Stimulated activated CD4-positive, alpha-beta T cell treated with anti-CD3 and anti-CD28 coated beads, Interleukin-2, amount 100 ng/mL, for 48 hours (primary cell): ENCODE data around the gene PCYT2.

Experiments
- DNase-seq, 2 donors: peaks; one replicate each; pipeline ENCODE4 v3.0.0-alpha.2; 2020

PCYT2 gene

DNA sequence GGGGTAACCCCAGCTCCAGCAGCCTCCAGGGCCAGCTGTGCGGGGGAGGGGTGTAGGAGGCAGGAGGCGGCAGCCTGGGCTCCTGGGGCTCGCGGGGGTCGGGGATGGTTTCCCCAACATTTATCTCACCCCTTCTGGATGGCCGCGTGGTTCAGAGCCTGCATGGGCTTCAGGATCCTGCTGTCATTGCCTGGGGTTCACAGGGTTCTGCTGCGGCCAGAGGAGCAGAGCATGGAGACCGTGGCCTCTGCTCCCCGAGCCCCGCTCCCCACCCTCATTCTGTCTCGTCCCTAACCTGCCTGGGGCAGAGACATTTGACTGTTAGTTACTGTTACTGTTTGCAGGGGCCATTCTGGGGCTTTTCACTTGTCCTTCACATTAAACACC lies 31.0 kb upstream of the PCYT2 start:
- no peak for DNase-seq

DNA sequence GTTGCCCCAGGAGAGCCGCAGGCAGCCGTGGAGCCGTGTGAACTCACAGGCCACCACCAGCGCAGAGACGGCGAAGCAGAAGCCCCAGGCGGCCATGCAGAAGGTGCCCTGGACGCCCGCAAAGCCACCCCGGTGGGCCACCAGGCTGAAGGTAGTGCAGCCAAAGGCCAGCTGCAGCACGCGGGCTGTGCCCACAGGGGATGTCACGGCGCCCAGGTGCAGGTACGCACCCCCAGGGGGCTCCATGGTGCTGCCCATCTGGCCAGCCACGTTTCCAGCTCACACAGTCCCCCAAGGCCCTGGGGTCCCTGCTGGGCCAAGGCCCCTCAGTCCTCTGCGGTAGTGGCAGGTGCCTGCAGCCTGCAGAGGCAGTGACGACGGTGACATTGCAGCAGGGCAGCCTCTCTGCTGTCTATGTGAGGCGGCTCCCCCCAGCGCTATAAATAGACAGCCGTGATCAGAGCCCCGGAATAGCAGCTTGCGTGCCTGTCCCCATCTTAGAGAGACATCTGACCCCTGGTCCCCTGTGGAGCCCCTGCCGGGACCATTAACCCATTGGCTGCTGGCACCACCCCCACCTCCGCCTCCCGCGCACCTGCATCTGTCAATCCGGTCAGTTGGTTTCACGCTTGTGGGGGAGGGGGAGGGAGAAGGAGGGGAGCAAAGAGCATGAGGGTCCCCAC lies 30.4 kb upstream of the PCYT2 start:
- no peak for DNase-seq

DNA sequence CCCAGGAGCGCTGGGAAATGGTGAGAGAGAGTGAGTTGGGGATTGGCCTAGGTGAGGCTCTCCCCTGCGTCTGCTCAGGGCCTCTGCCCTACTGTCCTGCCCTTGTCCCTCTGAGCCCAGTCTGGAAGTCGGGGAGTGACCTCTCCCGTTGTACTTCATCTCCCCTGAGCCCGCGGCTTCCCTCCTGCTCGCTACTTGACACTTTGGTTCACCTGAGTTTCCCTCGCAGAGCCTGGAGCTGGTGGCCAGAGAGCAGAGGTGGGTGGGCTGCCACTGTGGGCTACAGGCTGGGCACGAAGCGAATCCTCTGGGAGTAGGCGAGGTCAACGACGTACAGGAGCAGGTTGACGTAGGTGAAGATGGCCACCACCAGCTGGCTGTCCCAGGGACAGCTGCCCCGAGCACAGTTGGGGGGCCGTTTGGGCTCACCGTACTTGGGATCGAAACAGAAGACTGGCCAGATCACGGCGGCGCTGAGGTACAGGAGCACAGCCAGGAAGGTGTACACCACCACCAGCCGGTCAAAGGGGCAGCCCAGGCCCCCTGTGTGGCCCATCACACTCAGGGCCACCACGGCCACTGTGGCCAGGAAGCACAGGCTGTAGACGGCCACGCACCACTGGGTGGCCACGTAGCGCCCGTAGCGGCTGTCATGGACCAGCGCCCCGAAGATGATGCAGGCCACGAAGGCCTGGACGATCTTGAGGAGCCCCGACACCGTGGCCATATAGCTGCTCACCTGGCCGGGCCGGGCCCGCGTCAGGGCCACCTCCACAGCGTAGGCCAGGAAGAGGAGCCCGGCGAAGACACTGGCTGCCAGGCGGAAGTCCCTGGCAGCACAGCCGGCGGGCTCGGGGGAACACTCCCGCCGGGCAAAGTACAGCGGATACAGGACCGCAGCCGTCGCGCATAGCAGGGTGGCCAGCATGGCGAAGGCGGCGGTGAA lies 29.6 kb upstream of the PCYT2 start:
- no peak for DNase-seq

DNA sequence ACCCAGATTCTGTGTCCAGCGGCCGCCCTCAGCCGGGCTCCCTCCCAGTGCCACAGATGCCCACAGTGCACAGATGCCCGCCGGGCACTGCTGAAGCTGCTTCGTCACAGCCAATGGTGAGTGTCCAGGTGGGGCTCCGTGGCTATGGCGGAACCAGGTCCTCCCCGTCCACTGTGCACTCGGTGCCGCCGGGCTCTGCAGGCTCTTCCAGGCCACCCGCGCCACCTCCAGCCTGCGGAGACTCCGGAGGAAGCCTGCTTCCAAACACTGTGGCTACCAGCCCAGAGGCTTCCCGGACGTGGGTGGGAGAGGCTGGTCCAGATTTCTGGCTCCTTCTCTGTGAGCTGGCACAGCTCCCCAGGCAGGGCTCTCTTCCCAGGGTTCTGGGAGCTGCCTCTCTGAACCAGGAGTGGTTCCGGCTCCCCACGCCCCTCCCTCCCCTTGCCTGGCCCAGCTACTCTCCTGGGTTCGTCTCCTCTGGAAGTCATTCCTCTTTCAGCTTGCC lies 28.7 kb upstream of the PCYT2 start:
- DNase-seq, result no peak

DNA sequence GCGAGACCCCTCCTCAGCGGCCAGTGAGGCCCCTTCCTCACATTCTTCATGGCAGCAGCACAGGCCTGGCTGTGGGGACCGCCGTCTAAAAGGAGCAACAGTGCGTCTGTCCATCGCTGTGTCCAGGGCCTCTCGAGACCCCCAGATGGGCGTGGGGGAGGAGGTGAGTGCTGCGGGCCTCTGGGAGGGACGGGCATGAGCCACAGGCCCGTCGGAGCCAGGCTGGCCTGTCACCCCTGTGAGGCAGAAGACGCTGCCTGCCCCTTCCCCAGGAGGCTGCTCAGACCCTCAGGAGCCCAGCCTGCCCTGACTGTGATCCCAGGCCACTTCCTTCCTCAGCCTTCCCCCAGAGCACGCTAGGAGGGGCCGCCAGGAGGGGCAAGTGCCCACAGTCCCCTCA lies 28.0 kb upstream of the PCYT2 start:
- no peak for DNase-seq

DNA sequence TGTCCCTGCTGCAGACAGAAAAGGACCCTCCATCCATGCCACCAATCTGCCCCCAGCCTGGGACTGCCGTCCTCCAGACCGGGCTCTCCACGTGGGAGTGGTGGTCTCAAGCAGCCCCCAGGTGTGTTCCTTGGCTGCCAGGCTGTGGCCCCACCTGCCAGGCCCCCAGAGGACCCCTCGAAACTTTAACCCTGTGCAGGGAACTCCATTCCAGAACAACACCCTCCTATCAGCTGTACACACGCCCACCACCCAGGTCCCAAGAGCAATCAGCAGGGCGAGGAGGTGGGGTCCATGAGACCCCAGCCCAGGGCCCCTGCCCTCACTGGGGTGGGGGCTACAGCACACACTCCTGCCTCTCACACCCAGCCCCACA lies 24.5 kb upstream of the PCYT2 start:
- no peak for DNase-seq

DNA sequence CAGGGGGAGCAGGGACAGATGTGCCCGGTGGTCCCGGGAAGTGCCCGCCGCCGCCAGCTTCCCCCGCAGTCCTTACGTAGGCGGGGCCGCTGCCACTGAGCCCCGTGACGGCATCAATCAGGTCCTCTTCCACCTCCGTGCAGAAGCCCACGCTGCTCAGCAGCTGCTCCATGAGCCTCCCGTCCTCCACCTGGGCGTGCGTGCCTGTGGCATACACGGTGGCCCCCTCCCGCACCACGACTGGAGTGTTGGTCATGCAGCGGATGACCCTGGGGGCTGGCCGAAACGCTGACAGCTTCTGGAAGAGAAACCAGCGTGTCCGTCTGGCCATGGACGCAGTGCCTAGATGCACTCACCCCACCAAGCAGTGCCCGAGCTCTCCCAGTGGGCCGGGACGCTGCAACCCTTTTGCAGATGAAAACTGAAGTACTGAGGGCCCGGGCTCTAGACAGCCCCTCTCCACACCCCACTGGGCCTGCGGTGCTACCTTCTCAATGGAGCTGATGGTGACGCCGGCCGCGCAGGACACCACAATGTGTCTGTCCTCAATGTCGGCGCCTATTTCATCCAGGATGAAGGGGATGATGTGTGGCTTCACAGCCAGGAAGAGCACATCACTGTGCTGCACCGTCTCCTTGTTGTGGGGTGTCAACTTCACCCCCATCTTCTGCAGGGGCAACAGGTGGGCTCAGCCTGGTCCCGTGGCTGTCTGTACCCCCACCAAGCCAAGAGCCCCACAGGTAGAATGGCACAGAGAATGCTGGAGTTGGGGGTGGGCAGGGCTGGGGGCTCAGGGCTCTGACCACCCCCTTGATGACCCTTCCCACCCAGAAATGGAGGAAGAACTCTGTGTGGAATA lies 23.9 kb upstream of the PCYT2 start:
- no peak for DNase-seq

DNA sequence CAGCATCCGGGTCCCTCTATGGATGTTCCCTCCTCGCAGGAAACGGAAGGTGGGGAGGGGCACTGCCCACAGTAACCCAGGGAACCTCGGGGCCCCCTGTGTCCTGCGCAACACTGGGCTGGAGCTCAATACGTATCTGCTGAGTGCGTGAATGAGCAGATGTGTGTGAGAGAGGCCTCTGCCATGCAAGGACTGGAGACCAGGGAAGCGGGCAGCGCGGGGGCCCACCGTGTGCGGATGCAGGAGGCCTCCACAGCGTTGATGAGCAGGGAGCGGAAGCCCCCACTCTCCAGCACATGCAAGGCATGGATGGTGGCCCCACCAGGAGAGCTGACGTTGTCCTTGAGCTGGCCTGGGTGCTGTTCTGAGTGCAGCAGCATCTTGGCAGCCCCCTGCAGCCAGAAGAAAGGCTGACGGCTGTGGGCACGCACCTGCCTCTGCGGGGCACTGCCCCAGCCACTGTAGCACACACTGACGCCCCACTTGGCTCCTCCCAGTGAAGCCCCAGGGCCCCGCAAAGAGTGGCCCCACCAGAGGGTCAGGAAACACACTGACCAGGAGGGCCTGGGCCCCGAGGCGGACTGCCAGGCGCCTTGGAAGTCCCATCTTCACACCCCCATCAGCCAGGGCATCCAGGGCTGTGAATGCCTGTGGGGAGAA lies 23.0 kb upstream of the PCYT2 start:
- no peak for DNase-seq

DNA sequence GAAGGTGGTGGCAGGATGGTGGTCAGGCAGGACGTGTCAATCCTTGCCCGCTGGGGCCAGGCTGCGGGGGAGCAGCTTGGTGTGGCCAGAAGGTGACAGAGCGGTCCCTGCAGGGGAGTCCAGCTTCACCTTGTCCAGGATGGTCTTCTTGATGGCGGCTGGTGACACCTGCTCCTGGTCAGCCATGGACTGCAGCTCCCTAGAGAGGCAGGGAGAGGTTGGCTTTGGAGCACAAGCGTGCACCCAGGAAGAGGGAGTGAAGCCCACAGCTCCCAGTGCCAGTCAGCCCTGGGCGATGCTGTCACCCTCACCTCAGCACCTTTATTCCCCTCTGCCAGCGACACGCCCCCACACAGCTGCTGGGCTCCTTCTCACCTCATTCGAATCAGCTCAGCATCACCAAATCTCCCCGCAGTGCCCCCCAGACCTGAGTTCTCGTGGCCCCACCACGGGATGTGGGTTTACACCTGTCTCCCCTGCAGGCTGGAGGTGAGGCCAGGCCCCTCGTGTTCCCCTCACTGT lies 22.0 kb upstream of the PCYT2 start:
- DNase-seq, result no peak

DNA sequence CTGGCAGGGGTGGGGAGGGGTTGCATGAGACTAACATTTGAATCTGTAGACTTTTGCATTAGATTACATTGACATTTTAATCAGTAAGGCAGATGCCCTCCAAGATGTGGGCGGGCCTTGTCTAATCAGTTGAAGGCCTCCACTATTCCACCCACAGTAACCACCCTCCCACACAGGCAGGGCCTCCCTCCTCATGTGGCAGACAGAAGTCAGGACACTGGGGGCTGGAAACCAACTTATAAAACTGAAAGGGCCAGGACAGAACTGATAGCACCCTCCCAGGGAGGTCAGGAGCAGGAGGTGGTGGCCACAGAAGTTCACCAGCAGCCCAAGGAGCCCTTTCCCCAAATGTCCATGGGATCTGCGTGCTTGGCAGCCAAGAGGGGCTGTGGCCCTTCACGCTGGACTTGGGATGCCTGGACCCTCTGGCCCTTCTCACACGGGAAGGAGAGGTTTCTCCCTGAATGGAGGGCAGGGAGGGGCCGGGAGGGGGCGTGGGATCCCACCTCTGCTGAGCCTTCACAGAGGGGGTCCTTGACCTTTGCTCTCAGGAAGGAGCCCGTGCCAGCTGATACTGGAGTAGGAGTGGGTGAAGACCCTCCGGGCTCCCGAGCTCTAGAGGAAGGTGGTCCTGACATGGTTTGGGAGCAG lies 21.3 kb upstream of the PCYT2 start:
- DNase-seq, result no peak

DNA sequence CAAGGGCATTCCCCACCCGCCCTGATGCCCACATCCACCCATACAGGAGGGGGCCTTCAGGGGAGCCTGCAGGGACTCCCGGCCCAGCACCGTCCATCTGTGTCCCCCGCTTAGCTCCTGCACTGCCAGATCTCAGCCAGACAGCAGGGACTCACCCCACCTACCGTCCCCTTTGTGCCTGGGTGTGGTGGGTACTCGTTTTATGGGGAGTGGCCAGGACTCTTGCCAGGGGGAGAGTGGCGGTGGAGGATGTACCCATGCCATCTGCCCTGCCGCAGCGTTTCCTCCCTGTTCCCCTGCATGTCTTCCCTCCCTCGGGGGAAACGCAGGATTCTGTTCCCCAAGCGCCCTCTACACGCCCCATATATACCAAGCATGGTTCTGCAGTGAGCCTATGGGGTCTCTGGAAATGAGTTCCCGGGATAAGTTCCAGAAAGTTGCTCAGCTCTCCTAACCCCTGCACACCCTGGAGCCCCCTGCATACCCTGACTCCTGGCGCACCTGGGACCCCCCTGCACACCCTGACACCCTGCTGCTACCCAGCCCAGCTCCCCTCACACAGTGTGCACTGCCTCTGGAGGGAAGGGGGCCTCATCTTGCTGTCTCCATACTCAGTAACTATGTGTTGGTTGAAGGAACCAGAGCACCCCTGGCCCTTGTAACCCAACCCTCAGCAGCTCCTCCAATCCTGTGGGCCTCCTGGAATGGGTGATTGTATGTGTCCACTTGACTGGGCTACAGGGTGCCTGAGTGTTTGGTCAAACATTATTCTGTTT lies 20.5 kb upstream of the PCYT2 start:
- DNase-seq, result no peak

DNA sequence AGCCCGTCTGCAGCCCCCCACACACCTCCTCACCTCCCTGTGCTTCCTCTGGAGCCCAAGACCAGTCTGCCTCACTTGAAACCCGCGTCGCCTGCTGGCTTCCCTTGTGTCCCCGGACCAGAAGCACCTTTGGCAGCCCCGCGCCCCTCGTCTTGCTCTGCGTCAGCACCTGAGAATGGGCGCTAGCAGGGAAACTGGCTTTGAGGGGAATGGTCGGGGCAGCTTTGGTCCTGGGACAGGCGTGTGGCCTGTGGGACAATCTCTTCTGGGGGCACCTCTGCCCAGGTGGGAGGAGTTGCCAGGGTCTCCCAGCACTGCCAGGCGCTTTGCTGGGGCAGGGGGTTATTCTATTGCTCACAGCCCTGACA lies 20.0 kb upstream of the PCYT2 start:
- DNase-seq, result no peak

DNA sequence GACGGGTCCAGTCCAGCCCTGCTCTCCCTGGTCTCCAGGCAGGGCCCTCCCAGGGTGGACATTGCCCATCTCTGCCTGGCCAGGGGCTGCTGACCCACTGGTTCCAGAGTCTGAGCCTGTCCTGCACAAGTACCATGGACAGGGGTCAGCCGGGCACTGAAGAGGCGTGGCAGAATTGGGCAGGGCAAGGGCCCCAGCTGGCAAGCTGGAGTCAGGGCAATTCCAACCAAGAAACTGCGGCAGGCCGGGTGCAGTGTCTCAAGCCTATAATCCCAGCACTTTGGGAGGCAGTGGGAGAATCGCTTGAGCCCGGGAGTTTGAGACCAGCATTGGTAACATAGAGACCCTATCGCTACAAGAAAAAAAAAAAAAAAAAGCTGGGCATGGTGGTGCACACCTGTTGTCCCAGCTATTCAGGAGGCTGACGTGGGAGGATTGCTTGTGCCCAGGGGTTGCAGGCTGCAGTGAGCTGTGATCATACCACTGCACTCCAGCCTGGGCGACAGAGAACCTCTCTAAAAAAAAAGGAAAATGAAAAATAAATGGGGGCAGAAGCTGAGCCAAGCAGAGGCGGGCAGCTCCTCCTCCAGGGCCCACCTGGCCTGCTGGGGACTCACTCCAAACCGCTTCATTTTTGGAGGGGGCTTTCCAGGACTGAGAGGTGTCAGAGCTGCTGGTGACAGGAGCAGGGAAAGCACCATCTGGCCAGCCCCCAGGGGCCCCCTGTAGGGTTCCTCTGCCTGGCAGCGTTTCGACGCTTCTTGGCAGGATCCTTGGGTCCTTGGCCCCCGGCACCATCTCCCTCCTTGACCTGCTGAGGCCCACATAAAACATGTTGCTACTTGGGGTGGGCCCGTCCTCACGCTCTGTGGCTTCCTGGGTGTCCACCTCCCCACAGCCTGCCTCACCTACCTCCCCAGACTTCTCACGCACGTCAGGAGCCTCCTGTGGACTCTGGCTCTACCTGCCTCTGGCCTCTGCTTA lies 19.2 kb upstream of the PCYT2 start:
- DNase-seq, result no peak

DNA sequence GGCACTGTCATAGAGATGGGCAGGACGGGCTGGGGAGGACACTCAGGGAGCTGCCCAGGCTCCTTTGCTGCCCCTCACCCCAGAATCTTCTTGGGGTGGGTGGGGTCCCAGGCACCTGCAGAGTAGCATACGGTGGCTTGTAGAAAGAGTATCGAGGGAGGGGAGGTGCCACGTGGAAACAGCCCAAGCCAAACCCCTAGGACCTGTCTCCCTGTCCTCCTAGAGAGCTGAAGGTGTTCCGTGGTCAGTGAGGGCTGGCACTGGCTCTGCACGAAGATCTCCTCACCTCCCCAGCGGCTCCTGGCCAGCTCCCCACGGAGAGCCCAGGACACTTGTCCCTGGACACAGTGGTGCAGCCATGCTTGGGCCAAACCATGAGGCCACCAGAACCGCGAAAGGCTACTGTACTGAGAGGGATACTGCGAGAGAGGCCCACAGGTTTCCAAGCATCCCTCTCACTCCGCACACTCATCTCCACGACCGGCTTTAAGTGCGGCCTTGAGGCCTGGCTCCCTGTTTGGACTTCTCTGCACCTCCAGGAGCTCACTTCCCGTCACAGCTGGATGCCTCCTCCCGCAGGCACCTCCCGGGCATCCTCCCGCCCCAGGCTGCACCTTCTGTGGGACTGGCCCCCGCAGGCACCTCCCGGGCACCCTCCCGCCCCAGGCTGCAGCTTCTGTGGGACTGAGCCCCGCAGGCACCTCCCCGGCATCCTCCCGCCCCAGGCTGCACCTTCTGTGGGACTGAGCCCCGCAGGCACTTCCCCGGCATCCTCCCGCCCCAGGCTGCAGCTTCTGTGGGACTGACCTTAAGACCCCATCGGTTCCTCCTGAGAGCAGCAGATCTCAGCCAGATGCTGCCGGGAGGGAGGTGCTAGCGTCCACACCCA lies 18.3 kb upstream of the PCYT2 start:
- no peak for DNase-seq

DNA sequence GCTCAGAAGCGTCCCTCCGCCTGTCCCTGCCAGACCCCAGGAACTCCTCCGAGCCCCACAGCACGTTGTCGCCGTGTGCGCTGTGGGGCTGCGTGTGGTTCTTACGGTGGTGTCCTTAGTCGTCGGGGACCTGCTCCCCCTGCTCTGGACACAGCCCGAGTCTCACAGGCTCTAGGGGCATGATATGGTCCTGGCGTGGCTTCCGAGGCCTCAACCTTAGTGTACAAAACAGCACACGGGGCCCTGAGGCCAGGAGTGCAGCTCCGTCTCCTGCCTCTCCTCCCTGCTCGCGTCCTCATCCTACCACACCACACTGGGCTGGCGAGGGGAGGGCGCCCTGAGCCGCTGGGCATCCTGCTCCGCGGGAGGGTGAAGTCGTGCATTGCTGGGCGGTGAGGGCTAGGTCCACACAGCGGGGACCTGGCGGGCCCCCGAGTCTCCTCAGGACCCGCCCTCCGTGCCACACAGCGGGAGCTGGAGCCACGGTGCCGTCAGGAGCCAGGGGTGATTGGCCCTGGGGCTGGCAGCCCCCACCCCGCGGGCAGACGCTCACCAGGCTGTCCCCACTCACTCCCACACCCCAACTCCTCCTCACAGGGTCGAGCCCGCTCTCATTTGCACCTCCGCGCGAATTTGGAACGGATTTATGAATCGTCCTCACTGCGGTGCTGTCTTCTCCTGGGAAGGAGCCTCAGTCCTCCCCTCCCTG lies 17.5 kb upstream of the PCYT2 start:
- no peak for DNase-seq

DNA sequence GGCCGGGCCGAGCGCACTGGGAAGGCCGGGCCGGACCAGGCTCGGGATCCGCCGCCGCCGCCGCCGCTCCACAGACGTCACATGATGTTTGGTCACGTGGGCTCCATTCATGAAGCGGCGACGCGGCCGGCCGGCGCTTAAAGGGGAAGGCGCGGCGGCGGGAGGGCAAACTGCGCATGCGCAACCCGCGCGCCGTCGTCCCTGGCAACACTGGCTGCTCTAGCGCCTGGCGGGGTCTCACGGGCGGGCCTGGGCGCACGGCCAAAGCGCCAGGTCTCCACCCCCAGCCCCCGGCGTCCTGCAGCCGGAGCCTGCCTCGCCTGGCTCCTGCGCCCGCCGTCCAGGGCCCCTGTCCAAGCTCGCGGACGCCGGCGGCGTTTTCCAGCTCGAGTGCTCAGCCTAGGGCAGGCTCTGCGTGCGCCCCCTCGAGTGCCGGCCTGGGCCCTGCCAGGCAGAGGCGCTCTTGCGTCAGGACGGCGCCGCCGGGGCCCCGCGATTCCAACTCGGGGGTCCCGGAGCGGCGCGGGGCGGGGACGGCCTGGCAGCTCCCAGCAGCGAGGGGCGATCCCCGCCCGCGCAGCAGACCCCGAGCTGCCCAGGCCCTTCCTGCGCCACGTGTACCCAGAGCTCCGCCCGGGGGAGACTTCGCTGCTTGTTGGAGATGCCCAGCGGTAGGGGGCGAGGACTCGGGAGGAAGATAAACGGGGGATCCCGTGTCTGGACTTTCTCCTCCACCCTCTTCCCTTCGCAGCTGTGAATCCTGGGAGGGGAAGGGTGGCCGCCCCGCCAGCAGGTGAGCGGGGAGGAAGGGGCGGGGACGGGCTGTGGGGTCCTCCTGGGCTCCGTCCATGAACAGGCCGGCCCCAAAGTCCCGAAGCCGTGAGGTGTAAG lies 16.7 kb upstream of the PCYT2 start, which contains the start of gene MAFG:
MAFG (minus strand) TSS at position 83 of the 891 bp plus-strand sequence. CDS start 4,550 bp downstream, outside the sequence.
- DNase-seq, result peak; percentile 86 to 89

DNA sequence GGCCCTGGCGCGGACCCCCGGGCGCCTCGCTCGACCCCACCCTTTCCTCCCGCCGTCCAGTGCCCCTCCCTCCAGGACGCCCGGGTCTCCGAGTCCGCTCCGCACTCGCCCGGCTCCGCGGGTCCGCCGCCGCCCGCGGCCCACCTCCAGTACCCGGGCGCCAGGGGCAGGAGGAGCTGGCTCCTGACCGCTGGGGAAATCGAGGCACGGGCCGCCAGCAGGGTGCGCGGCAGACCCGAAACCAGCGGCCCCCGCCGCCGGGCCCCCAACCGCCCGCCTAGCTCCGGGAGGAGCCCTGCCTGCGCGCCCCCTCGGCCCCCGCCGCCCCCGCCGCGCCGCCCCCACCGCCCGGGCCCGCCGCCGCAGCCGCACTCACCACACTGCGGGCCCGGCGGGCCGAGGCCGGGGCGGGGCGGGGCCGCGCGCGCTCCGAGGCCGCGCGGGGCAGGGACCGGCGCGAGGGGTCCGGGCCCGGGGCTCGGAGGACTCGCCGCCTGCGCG lies 16.0 kb upstream of the PCYT2 start:
- no peak for DNase-seq
